Muscle of leg (tissue), 11 donors: ENCODE data around the gene MOGAT1. TPM values are rescaled to one million over a fixed set of nuclear protein-coding genes. Genes with fewer than 3 reads are reported as not detected.
"Not testable (repeated sequence)": the region's sequence is repeated elsewhere in the genome, so short reads cannot be mapped to it uniquely, and the experiment has no call there.

Experiments
- DNase-seq: peaks from one replicate; pipeline ENCODE4 v3.0.0; 2013
- H3K27ac ChIP-seq: one replicate; pipeline ENCODE4 v1.5.1; 2013; ENCODE audit warnings: mild to moderate bottlenecking, low read length, control low read depth
- H3K27me3 ChIP-seq: one replicate; pipeline ENCODE4 v1.6.1; 2013; ENCODE audit warnings: low read length; ENCODE audit not compliant: control insufficient read depth, insufficient read depth
- H3K36me3 ChIP-seq: one replicate; pipeline ENCODE4 v1.6.1; 2013; ENCODE audit warnings: low read length; ENCODE audit not compliant: control insufficient read depth, insufficient read depth
- H3K4me1 ChIP-seq: one replicate; pipeline ENCODE4 v1.6.1; 2013; ENCODE audit warnings: low read length; ENCODE audit not compliant: control insufficient read depth, insufficient read depth
- H3K4me3 ChIP-seq: one replicate; pipeline ENCODE4 v1.5.1; 2013; ENCODE audit warnings: low read length, control low read depth
- H3K9me3 ChIP-seq: replicated peaks from 2 replicates; pipeline ENCODE4 v1.6.1; 2013; ENCODE audit warnings: low read depth, low read length; ENCODE audit not compliant: control insufficient read depth
- WGBS: methylation state at CpG from one replicate; pipeline ENCODE4 v1.1.5; 2013; ENCODE audit warnings: missing lambda C conversion rate; ENCODE audit not compliant: insufficient coverage; 5-methylcytosine and 5-hydroxymethylcytosine counted together
- polyA plus RNA-seq, 8 donors: library from polyadenylated mRNA; unstranded; fragments of 120-200 nt; gene quantifications; one replicate each; pipeline versions ENCODE4 v1.2.1 to v1.2.3, GENCODE V29; 2013; ENCODE audit warnings: inconsistent platforms in 1 of 8, low replicate concordance in 1 of 8; ENCODE audit not compliant: insufficient read length in 8 of 8, insufficient read depth in 1 of 8
- total RNA-seq: library from RNA; stranded (reverse); fragments of 120-200 nt; gene quantifications from one replicate; pipeline ENCODE4 v1.2.4, GENCODE V29; 2013

The MOGAT1 gene
- total and polyA plus RNA-seq, 9 donors = not detected

GRCh38 chr2:222708274-222708710 is 36.8 kb downstream of the MOGAT1 start:
- DNase-seq = peak; percentile 84
- Histone ChIP-seq H3K27ac (peak overlapping the region; percentile 85), H3K27me3 (no peaks in the 10 kb centered on the region), H3K4me3 (no peak overlapping the region), H3K4me1 (peaks cover 8% of the 10 kb centered on the region), H3K36me3 (no peaks in the 10 kb centered on the region), H3K9me3 (no peaks in the 10 kb centered on the region)
- 23% methylated on average over 4 of the region's 12 CpGs for WGBS

- no peaks in the 10 kb centered on the region for H3K36me3 ChIP-seq
- H3K9me3 ChIP-seq = no peaks in the 10 kb centered on the region
- peak; percentile 96 for DNase-seq
- WGBS = 36% methylated on average over 11 of the region's 16 CpGs
- H3K27me3 ChIP-seq = no peaks in the 10 kb centered on the region
- H3K4me1 ChIP-seq = peaks cover 13% of the 10 kb centered on the region
- H3K27ac ChIP-seq = peak overlapping the region; percentile 85
- H3K4me3 ChIP-seq = peak overlapping the region; percentile 2
Observed at GRCh38 chr2:222709191-222709891, 37.9 kb downstream of the MOGAT1 start.

- H3K27me3 ChIP-seq = no peaks in the 10 kb centered on the region
- DNase-seq = no peak
- H3K4me1 ChIP-seq = peaks cover 22% of the 10 kb centered on the region
- H3K27ac ChIP-seq = no peak overlapping the region
- WGBS = no CpG with 5 or more reads among the region's 3 CpGs
- no peaks in the 10 kb centered on the region for H3K9me3 ChIP-seq
- H3K4me3 ChIP-seq = no peak overlapping the region
- no peaks in the 10 kb centered on the region for H3K36me3 ChIP-seq
Observed at GRCh38 chr2:222710736-222711135, 39.3 kb downstream of the MOGAT1 start.

GRCh38 chr2:222711315-222711940 is 40.0 kb downstream of the MOGAT1 start:
- 96% methylated on average over 3 of the region's 10 CpGs for WGBS
- no peak overlapping the region for H3K27ac ChIP-seq
- H3K27me3 ChIP-seq = no peaks in the 10 kb centered on the region
- peaks cover 22% of the 10 kb centered on the region for H3K4me1 ChIP-seq
- H3K4me3 ChIP-seq = no peak overlapping the region
- H3K9me3 ChIP-seq = no peaks in the 10 kb centered on the region
- no peak for DNase-seq
- no peaks in the 10 kb centered on the region for H3K36me3 ChIP-seq

GRCh38 chr2:222713002-222713401 is 41.5 kb downstream of the MOGAT1 start:
- no peaks in the 10 kb centered on the region for H3K9me3 ChIP-seq
- H3K27ac ChIP-seq = no peak overlapping the region
- no peaks in the 10 kb centered on the region for H3K36me3 ChIP-seq
- 78% methylated on average over 3 of the region's 3 CpGs for WGBS
- DNase-seq = no peak
- no peak overlapping the region for H3K4me3 ChIP-seq
- H3K4me1 ChIP-seq = peaks cover 22% of the 10 kb centered on the region
- no peaks in the 10 kb centered on the region for H3K27me3 ChIP-seq

GRCh38 chr2:222714361-222715241 is 43.1 kb downstream of the MOGAT1 start:
- peak; percentile 91 for DNase-seq

GRCh38 chr2:222715742-222716141 is 44.3 kb downstream of the MOGAT1 start:
- H3K27ac ChIP-seq = peak overlapping the region; percentile 38
- no peaks in the 10 kb centered on the region for H3K36me3 ChIP-seq
- no peaks in the 10 kb centered on the region for H3K9me3 ChIP-seq
- DNase-seq = peak; percentile 58
- 68% methylated on average over 7 of the region's 9 CpGs for WGBS
- no peak overlapping the region for H3K4me3 ChIP-seq
- no peaks in the 10 kb centered on the region for H3K27me3 ChIP-seq
- peaks cover 14% of the 10 kb centered on the region for H3K4me1 ChIP-seq

More at GRCh38 chr2:222714361-222715241, 43.1 kb downstream of the MOGAT1 start:
- Histone ChIP-seq H3K9me3 (no peaks in the 10 kb centered on the region), H3K27ac (peak overlapping the region; percentile 29), H3K27me3 (no peaks in the 10 kb centered on the region), H3K36me3 (no peaks in the 10 kb centered on the region), H3K4me3 (no peak overlapping the region), H3K4me1 (peaks cover 14% of the 10 kb centered on the region)
- 60% methylated on average over 2 of the region's 7 CpGs for WGBS

GRCh38 chr2:222719787-222720186 is 48.3 kb downstream of the MOGAT1 start:
- not testable (repeated sequence) for H3K27ac ChIP-seq, H3K27me3 ChIP-seq, H3K4me1 ChIP-seq, DNase-seq, H3K4me3 ChIP-seq, H3K9me3 ChIP-seq, H3K36me3 ChIP-seq
- WGBS = no CpG with 5 or more reads among the region's 1 CpG

- not testable (repeated sequence) for DNase-seq, H3K4me3 ChIP-seq
- WGBS = no CpG with 5 or more reads among the region's 2 CpGs
Observed at GRCh38 chr2:222721597-222721996, 50.1 kb downstream of the MOGAT1 start.

More at GRCh38 chr2:222721597-222721996, 50.1 kb downstream of the MOGAT1 start:
- H3K4me1 ChIP-seq, H3K27ac ChIP-seq, H3K9me3 ChIP-seq, H3K36me3 ChIP-seq, H3K27me3 ChIP-seq: not testable (repeated sequence)
